Trophoblast cell (in vitro differentiated cells and primary cell): ENCODE data around the gene SLC27A2.

Source experiments
- DNase-seq, 2 donors: peaks; one replicate each; pipeline ENCODE4 v3.0.0-alpha.2; 2016
- H2AFZ ChIP-seq: 2 replicates; pipeline ENCODE4 v1.6.1; 2013; ENCODE audit warnings: low read length, moderate library complexity, mild to moderate bottlenecking; ENCODE audit not compliant: insufficient read depth, poor library complexity
- H2AK5ac ChIP-seq: 2 replicates; pipeline ENCODE4 v1.6.1; 2013; ENCODE audit warnings: mild to moderate bottlenecking, low read length
- H2BK120ac ChIP-seq: 2 replicates; pipeline ENCODE4 v1.6.1; 2013; ENCODE audit warnings: low read length, mild to moderate bottlenecking, moderate library complexity; ENCODE audit not compliant: insufficient read depth, poor library complexity
- H2BK12ac ChIP-seq: 2 replicates; pipeline ENCODE4 v1.6.1; 2013; ENCODE audit warnings: mild to moderate bottlenecking, low read length, moderate library complexity
- H2BK5ac ChIP-seq: 2 replicates; pipeline ENCODE4 v1.6.1; 2013; ENCODE audit warnings: low read length, low read depth, moderate library complexity, mild to moderate bottlenecking; ENCODE audit not compliant: poor library complexity
- H3K14ac ChIP-seq: 2 replicates; pipeline ENCODE4 v1.6.1; 2013; ENCODE audit warnings: mild to moderate bottlenecking, low read length
- H3K18ac ChIP-seq: 2 replicates; pipeline ENCODE4 v1.6.1; 2013; ENCODE audit warnings: mild to moderate bottlenecking, low read length
- H3K23ac ChIP-seq: 2 replicates; pipeline ENCODE4 v1.6.1; 2013; ENCODE audit warnings: low read length
- H3K27ac ChIP-seq: 2 replicates; pipeline ENCODE4 v1.5.1; 2013; ENCODE audit warnings: low read depth, mild to moderate bottlenecking, inconsistent platforms, low read length, moderate library complexity
- H3K27me3 ChIP-seq: 2 replicates; pipeline ENCODE4 v1.6.1; 2013; ENCODE audit warnings: inconsistent platforms, mild to moderate bottlenecking, low read length, moderate library complexity; ENCODE audit not compliant: insufficient read depth
- H3K36me3 ChIP-seq, 2 experiments: 1 replicate in 1 of 2; 2 replicates in 1 of 2; pipeline ENCODE4 v1.6.1; 2013; ENCODE audit warnings: low read length in 2 of 2, mild to moderate bottlenecking in 2 of 2, moderate library complexity in 1 of 2; ENCODE audit not compliant: insufficient read depth in 2 of 2, control insufficient read depth in 1 of 2
- H3K4ac ChIP-seq: 2 replicates; pipeline ENCODE4 v1.6.1; 2013; ENCODE audit warnings: low read depth, mild to moderate bottlenecking, low read length, moderate library complexity
- H3K4me1 ChIP-seq, 2 experiments: 1 replicate in 1 of 2; 2 replicates in 1 of 2; pipeline ENCODE4 v1.6.1; 2013; ENCODE audit warnings: low read length in 2 of 2, mild to moderate bottlenecking in 2 of 2, moderate library complexity in 1 of 2; ENCODE audit not compliant: insufficient read depth in 2 of 2, control insufficient read depth in 1 of 2
- H3K4me2 ChIP-seq: 2 replicates; pipeline ENCODE4 v1.6.1; 2013; ENCODE audit warnings: inconsistent platforms, mild to moderate bottlenecking, low read length, moderate library complexity
- H3K4me3 ChIP-seq: 2 replicates; pipeline ENCODE4 v1.5.1; 2013; ENCODE audit warnings: mild to moderate bottlenecking, low read depth, low read length, inconsistent platforms
- H3K79me1 ChIP-seq: one replicate; pipeline ENCODE4 v1.6.1; 2013; ENCODE audit warnings: low read length
- H3K79me2 ChIP-seq: 2 replicates; pipeline ENCODE4 v1.6.1; 2013; ENCODE audit warnings: low read length, mild to moderate bottlenecking; ENCODE audit not compliant: control insufficient read depth, insufficient read depth, poor library complexity
- H3K9ac ChIP-seq: 2 replicates; pipeline ENCODE4 v1.6.1; 2013; ENCODE audit warnings: mild to moderate bottlenecking, low read length
- H3K9me3 ChIP-seq: 2 replicates; pipeline ENCODE4 v1.6.1; 2013; ENCODE audit warnings: low read depth, mild to moderate bottlenecking, control low read depth, inconsistent platforms, low read length; ENCODE audit not compliant: insufficient read depth
- H4K12ac ChIP-seq: 2 replicates; pipeline ENCODE4 v1.6.1; 2013; ENCODE audit warnings: low read depth, mild to moderate bottlenecking, low read length, moderate library complexity
- H4K8ac ChIP-seq: 2 replicates; pipeline ENCODE4 v1.6.1; 2013; ENCODE audit warnings: low read depth, mild to moderate bottlenecking, low read length, moderate library complexity
- H4K91ac ChIP-seq: one replicate; pipeline ENCODE4 v1.6.1; 2013; ENCODE audit warnings: low read depth, mild to moderate bottlenecking, low read length, moderate library complexity
- WGBS: extraction: QIAGEN DNeasy Blood & Tissue Kit; methylation state at CpG from one replicate; pipeline ENCODE4 v1.1.7; 2013; ENCODE audit warnings: missing lambda C conversion rate; ENCODE audit not compliant: insufficient read length, insufficient coverage; ENCODE audit errors: extremely low coverage; 5-methylcytosine and 5-hydroxymethylcytosine counted together

Gene SLC27A2

DNA sequence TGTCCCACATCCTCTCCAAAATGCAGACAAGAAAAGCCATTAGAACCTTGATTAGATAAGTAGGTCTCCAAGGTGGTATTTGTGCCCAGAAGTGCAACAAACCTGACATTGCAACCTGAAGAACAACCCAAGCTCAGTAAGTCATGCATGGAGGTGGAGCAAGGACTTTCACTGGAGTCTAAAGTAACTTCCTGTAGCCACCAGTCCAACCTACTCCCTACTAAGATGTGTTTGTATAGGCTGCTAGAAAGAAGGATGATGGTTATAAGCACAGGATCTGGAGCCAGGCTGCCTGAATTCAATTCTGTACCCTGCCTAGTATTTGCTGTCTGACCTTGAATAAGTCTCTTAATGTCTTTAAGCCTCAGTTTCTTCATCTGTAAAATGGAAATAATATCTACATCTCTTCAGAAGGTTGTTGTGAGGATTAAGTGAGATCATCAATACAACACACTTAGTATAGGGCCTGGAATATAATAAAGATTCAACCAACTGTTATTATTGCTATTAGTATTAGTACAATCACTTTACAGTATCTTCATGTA is 51.3 kb downstream of the SLC27A2 start:
- Histone ChIP-seq H3K9ac (no peak overlapping the region), H3K27me3 (no peaks in the 10 kb centered on the region), H3K4ac (no peak overlapping the region), H3K79me1 (no peaks in the 10 kb centered on the region), H2AK5ac (no peak overlapping the region), H3K79me2 (no peaks in the 10 kb centered on the region), H2BK120ac (no peak overlapping the region), H2BK12ac (no peak overlapping the region), H3K27ac (no peak overlapping the region), H3K14ac (no peak overlapping the region), H2BK5ac (no peak overlapping the region), H3K4me1 (no peaks in the 10 kb centered on the region), H3K9me3 (no peaks in the 10 kb centered on the region), H2AFZ (no peak overlapping the region), H3K4me2 (no peak overlapping the region), H3K36me3 (no peaks in the 10 kb centered on the region), H4K12ac (no peak overlapping the region), H3K23ac (no peak overlapping the region), H3K18ac (no peak overlapping the region), H4K8ac (no peak overlapping the region), H3K4me3 (no peak overlapping the region), H4K91ac (no peak overlapping the region)
- no peak for DNase-seq

DNA sequence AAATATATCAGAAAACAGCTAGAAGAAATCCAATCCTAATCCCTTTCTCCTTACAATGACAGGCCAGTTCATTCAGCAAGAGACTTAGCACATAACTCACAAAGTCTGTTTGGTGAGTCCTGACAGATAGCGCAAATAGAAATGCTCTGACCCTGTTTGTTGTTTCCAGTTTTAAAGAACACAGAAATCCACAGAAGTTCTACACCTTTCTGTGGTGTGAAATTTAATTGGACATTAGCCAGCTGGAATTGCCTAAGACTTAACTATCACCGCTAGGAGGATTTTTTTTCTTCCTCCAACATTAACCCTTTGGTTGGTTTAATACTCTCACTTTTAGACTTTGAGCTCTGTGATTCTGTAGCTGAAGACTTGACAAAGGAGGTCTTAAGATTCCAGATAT is 52.8 kb downstream of the SLC27A2 start:
- H3K4ac ChIP-seq = no peak overlapping the region
- H3K79me1 ChIP-seq = no peaks in the 10 kb centered on the region
- no peak overlapping the region for H4K8ac ChIP-seq
- no peak overlapping the region for H2BK12ac ChIP-seq
- H2AK5ac ChIP-seq = no peak overlapping the region
- no peak overlapping the region for H3K18ac ChIP-seq
- H2BK5ac ChIP-seq = no peak overlapping the region
- H3K27me3 ChIP-seq = no peaks in the 10 kb centered on the region
- no peak overlapping the region for H2AFZ ChIP-seq
- DNase-seq = no peak
- no peaks in the 10 kb centered on the region for H3K36me3 ChIP-seq
- no peak overlapping the region for H4K12ac ChIP-seq
- H4K91ac ChIP-seq = no peak overlapping the region
- no peak overlapping the region for H3K27ac ChIP-seq
- H3K4me3 ChIP-seq = no peak overlapping the region
- no peaks in the 10 kb centered on the region for H3K4me1 ChIP-seq
- H3K23ac ChIP-seq = no peak overlapping the region
- no peaks in the 10 kb centered on the region for H3K79me2 ChIP-seq
- H2BK120ac ChIP-seq = no peak overlapping the region
- H3K9ac ChIP-seq = no peak overlapping the region
- H3K4me2 ChIP-seq = no peak overlapping the region
- H3K14ac ChIP-seq = no peak overlapping the region
- H3K9me3 ChIP-seq = no peaks in the 10 kb centered on the region
- WGBS = no CpG with 5 or more reads among the region's 2 CpGs

DNA sequence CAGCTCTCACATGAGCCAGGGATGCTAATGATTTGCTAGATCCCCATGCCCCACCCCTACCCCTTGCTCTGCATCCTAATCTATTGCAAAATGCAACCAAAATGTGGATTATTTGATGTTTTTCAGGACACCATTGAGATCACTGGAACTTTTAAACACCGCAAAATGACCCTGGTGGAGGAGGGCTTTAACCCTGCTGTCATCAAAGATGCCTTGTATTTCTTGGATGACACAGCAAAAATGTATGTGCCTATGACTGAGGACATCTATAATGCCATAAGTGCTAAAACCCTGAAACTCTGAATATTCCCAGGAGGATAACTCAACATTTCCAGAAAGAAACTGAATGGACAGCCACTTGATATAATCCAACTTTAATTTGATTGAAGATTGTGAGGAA is 53.8 kb downstream of the SLC27A2 start:
- WGBS = no CpG with 5 or more reads among the region's 1 CpG
- Histone ChIP-seq H3K27ac (no peak overlapping the region), H3K14ac (no peak overlapping the region), H3K79me2 (no peaks in the 10 kb centered on the region), H3K23ac (no peak overlapping the region), H4K91ac (no peak overlapping the region), H4K8ac (no peak overlapping the region), H3K27me3 (no peaks in the 10 kb centered on the region), H3K4me3 (no peak overlapping the region), H3K9ac (no peak overlapping the region), H3K36me3 (no peaks in the 10 kb centered on the region), H2AFZ (no peak overlapping the region), H3K4me1 (no peaks in the 10 kb centered on the region), H2BK5ac (no peak overlapping the region), H3K79me1 (no peaks in the 10 kb centered on the region), H2AK5ac (no peak overlapping the region), H2BK12ac (no peak overlapping the region), H4K12ac (no peak overlapping the region), H3K4ac (no peak overlapping the region), H3K4me2 (no peak overlapping the region), H3K9me3 (no peaks in the 10 kb centered on the region), H3K18ac (no peak overlapping the region), H2BK120ac (no peak overlapping the region)
- DNase-seq = no peak

DNA sequence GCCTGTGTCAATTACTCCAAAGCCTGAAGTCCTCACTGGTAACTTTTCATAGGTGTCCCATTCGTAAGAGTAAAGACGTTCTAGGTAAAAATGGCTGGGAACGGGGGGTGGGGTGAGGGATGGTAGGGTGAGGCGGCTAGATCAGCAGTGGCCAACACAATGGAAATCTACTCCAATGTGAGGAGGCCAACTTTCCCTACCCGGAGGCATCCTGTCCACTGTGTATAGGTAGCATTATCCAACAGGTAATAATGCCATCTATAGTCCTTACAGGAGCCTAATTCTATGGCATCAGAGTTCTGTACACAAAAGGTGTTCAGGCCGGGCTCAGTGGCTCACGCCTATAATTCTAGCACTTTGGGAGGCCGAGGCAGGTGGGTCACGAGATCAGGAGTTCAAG is 54.4 kb downstream of the SLC27A2 start:
- Histone ChIP-seq H3K14ac (no peak overlapping the region), H3K9me3 (no peaks in the 10 kb centered on the region), H3K79me1 (no peaks in the 10 kb centered on the region), H3K4me3 (no peak overlapping the region), H2BK120ac (no peak overlapping the region), H4K12ac (no peak overlapping the region), H3K4me2 (no peak overlapping the region), H2BK12ac (no peak overlapping the region), H3K18ac (no peak overlapping the region), H2BK5ac (no peak overlapping the region), H3K23ac (no peak overlapping the region), H3K27ac (no peak overlapping the region), H3K9ac (no peak overlapping the region), H3K4ac (no peak overlapping the region), H3K36me3 (no peaks in the 10 kb centered on the region), H3K4me1 (no peaks in the 10 kb centered on the region), H3K27me3 (no peaks in the 10 kb centered on the region), H4K8ac (no peak overlapping the region), H3K79me2 (no peaks in the 10 kb centered on the region), H2AK5ac (no peak overlapping the region), H4K91ac (no peak overlapping the region), H2AFZ (no peak overlapping the region)
- WGBS = no CpG with 5 or more reads among the region's 9 CpGs
- no peak for DNase-seq
